Karpas-422 (cell line): ENCODE measurements around the gene TTYH3. TPM values are rescaled to one million over a fixed set of nuclear protein-coding genes. Genes with fewer than 3 reads are reported as not detected.

Experiments
- DNase-seq: peaks from one replicate; pipeline ENCODE4 v3.0.0-alpha.2; 2015
- H2AFZ ChIP-seq: fragments of 200-600 bp; sonication (generic); 2 replicates; pipeline ENCODE4 v1.6.1; 2014; ENCODE audit warnings: antibody characterized with exemption, low read length, mixed read lengths
- H3K27ac ChIP-seq: fragments of 200-600 bp; sonication (generic); 2 replicates; pipeline ENCODE4 v1.5.1; 2014; ENCODE audit warnings: mild to moderate bottlenecking, low read length, moderate library complexity
- H3K27me3 ChIP-seq: fragments of 200-600 bp; sonication (generic); 2 replicates; pipeline ENCODE4 v1.6.1; 2014; ENCODE audit warnings: low read length, mixed read lengths
- H3K36me3 ChIP-seq: fragments of 200-600 bp; sonication (generic); 2 replicates; pipeline ENCODE4 v1.6.1; 2014; ENCODE audit warnings: low read length, mixed read lengths; ENCODE audit not compliant: insufficient read depth
- H3K4me1 ChIP-seq: fragments of 200-600 bp; sonication (generic); 2 replicates; pipeline ENCODE4 v1.6.1; 2014; ENCODE audit warnings: mild to moderate bottlenecking, low read length, mixed read lengths
- H3K4me2 ChIP-seq: fragments of 200-600 bp; sonication (generic); 2 replicates; pipeline ENCODE4 v1.6.1; 2014; ENCODE audit warnings: low read length, low read depth, mild to moderate bottlenecking; ENCODE audit not compliant: poor library complexity, severe bottlenecking
- H3K4me3 ChIP-seq: fragments of 200-600 bp; sonication (generic); 2 replicates; pipeline ENCODE4 v1.5.1; 2014; ENCODE audit warnings: mild to moderate bottlenecking, antibody characterized with exemption, low read length, mixed read lengths
- H3K79me2 ChIP-seq: fragments of 200-600 bp; sonication (generic); 2 replicates; pipeline ENCODE4 v1.6.1; 2014; ENCODE audit warnings: mild to moderate bottlenecking, low read length, mixed read lengths
- H3K9ac ChIP-seq: fragments of 200-600 bp; sonication (generic); 2 replicates; pipeline ENCODE4 v1.6.0; 2014; ENCODE audit warnings: low read length
- H3K9me2 ChIP-seq: fragments of 200-600 bp; sonication (generic), shearing (Covaris generic); replicated peaks from 2 replicates; pipeline ENCODE4 v1.6.0; 2014; ENCODE audit warnings: mild to moderate bottlenecking, low read length, moderate library complexity; ENCODE audit not compliant: insufficient read depth
- H3K9me3 ChIP-seq: fragments of 300-700, 200-600 bp; sonication (generic); 2 replicates; pipeline ENCODE4 v1.6.1; 2014; ENCODE audit warnings: low read length, mixed read lengths
- H4K20me1 ChIP-seq: fragments of 200-600 bp; sonication (generic); 2 replicates; pipeline ENCODE4 v1.6.1; 2014; ENCODE audit warnings: mild to moderate bottlenecking, antibody characterized with exemption, low read length, low read depth; ENCODE audit not compliant: insufficient read depth
- total RNA-seq: library from RNA; depleted of rRNA; stranded (reverse); fragments of >200 nt; shearing (Covaris generic); gene quantifications from 2 replicates; pipeline ENCODE4 v1.2.3, GENCODE V29; 2014; ENCODE audit warnings: low replicate concordance

Gene TTYH3
- total RNA-seq, 1 experiment from 2014 or later = 0.37 TPM

- peaks cover 6% of the 10 kb centered on the region for H3K4me1 ChIP-seq
- H3K9me3 ChIP-seq = no peaks in the 10 kb centered on the region
- no peak overlapping the region for H2AFZ ChIP-seq
- H3K27me3 ChIP-seq = no peaks in the 10 kb centered on the region
- H3K79me2 ChIP-seq = no peaks in the 10 kb centered on the region
- H3K4me3 ChIP-seq = no peak overlapping the region
- H3K27ac ChIP-seq = no peak overlapping the region
- H3K4me2 ChIP-seq = no peak overlapping the region
- H4K20me1 ChIP-seq = no peaks in the 10 kb centered on the region; the same call in 1 of the 2 replicates
- DNase-seq = peak; percentile 19
- H3K9ac ChIP-seq = no peak overlapping the region
- no peaks in the 10 kb centered on the region for H3K9me2 ChIP-seq
- H3K36me3 ChIP-seq = no peaks in the 10 kb centered on the region
Measured at GRCh38 chr7:2708547-2709310, 76.9 kb downstream of the TTYH3 start.

GRCh38 chr7:2709553-2710285 lies 77.9 kb downstream of the TTYH3 start:
- peaks cover 6% of the 10 kb centered on the region for H3K4me1 ChIP-seq
- no peaks in the 10 kb centered on the region for H3K9me2 ChIP-seq
- H3K4me3 ChIP-seq = peak overlapping the region; percentile 29; the same call in 1 of the 2 replicates
- H3K36me3 ChIP-seq = no peaks in the 10 kb centered on the region
- H3K9ac ChIP-seq = peak overlapping the region; percentile 40; the same call in 1 of the 2 replicates
- H3K79me2 ChIP-seq = no peaks in the 10 kb centered on the region
- no peaks in the 10 kb centered on the region for H3K27me3 ChIP-seq
- H3K9me3 ChIP-seq = no peaks in the 10 kb centered on the region
- peak overlapping the region; percentile 42 for H3K4me2 ChIP-seq
- DNase-seq = peak; percentile 91
- no peak overlapping the region for H2AFZ ChIP-seq
- H3K27ac ChIP-seq = no peak overlapping the region
- no peaks in the 10 kb centered on the region; the same call in 1 of the 2 replicates for H4K20me1 ChIP-seq

DNA sequence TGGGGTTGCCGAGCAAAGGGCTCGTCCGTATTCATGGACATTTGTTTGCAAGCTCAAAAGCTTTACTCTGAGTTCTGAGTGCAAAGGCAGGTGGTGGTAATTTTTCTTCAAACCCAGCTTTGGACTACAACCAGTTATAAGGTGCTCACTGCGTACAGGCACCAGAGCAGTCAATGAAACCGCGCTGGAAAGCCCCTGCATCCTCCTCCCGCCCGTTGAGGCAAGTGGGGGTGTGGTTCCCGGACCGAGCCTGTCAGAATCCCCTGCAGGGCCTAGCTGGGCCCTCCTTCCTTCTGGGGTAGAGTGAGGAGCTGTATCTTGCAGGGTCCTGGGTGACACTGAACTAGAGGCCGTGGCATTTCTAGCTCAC lies 78.5 kb downstream of the TTYH3 start:
- Histone ChIP-seq H3K4me3 (peak overlapping the region; percentile 29; the same call in 1 of the 2 replicates), H3K27ac (no peak overlapping the region), H3K79me2 (no peaks in the 10 kb centered on the region), H3K4me1 (peaks cover 6% of the 10 kb centered on the region), H3K27me3 (no peaks in the 10 kb centered on the region), H3K4me2 (peak overlapping the region; percentile 42), H3K9ac (peak overlapping the region; percentile 40; the same call in 1 of the 2 replicates), H3K9me2 (no peaks in the 10 kb centered on the region), H4K20me1 (no peaks in the 10 kb centered on the region; the same call in 1 of the 2 replicates), H3K9me3 (no peaks in the 10 kb centered on the region), H3K36me3 (no peaks in the 10 kb centered on the region), H2AFZ (no peak overlapping the region)
- DNase-seq = peak; percentile 35

DNA sequence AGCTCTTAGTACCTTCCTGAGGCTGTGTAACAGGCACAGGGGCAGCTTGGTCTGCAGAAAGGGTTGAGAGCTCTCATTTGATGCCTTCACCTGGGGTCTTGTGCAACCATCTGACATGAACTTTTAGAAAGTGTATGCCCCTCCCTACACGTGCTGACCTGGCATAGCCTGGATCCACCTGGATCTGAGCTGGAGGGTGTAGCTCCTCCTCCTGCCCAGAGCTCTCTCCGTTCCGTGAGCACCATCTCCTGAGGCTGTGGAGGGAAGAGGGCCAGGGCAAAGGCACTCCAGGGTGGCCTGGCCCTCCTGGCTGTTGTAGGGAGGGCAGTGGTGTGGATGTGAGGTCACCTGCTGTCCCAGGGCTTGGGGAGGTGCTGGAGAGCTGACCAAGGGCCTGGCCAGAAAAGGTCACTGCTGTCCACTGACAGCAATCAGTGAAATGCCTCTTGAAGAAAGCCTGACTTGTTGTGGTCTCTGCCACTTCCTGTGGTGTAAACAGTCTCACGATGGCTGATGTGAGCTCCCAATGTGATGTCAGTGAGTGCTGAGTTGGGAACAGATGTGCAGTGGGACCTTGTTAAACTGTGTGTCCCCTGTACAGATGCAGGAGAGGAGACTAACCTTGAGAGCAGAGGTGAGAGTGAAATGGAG lies 79.2 kb downstream of the TTYH3 start:
- Histone ChIP-seq H3K27me3 (no peaks in the 10 kb centered on the region), H3K9me3 (no peaks in the 10 kb centered on the region), H3K9ac (no peak overlapping the region), H3K36me3 (no peaks in the 10 kb centered on the region), H3K9me2 (no peaks in the 10 kb centered on the region), H3K79me2 (no peaks in the 10 kb centered on the region), H3K4me3 (no peak overlapping the region), H2AFZ (no peak overlapping the region), H4K20me1 (no peaks in the 10 kb centered on the region; the same call in 1 of the 2 replicates), H3K4me2 (no peak overlapping the region), H3K4me1 (peaks cover 6% of the 10 kb centered on the region), H3K27ac (no peak overlapping the region)
- no peak for DNase-seq

DNA sequence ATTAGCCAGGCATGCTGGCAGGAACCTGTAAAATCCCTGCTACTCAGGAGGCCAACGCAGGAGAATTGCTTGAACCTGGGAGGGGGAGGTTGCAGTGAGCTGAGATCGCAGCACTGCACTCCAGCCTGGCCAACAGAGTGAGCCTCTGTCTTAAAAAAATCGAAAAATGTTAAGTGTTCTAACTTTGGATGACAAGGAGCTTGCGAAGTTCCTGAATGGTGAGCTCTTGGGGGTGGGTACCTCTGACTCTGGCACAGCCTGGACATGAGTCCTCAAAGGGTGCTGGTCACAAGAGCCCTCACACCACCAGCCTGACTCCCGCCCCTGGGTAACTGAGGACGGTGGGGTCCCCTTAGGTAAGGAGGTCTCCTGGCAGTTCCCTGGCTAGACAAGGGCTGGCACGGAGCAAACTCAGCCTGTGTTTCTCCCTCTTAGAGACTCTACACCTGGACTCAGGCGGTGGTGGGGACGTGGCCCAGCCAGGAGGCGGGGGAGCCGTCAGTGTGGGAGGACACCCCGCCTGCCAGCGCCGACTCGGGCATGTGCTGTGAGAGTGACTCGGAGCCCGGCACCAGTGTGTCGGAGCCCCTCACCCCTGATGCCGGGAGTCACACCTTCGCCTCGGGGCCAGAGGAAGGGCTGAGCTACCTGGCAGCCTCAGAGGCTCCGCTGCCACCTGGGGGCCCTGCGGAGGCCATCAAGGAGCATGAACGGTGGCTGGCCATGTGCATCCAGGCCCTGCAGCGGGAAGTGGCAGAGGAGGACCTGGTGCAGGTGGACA lies 80.3 kb downstream of the TTYH3 start:
- Histone ChIP-seq H3K36me3 (no peaks in the 10 kb centered on the region), H3K27ac (no peak overlapping the region), H3K9me2 (no peaks in the 10 kb centered on the region), H3K79me2 (no peaks in the 10 kb centered on the region), H3K9me3 (no peaks in the 10 kb centered on the region), H3K4me2 (no peak overlapping the region), H3K4me1 (peaks cover 6% of the 10 kb centered on the region), H3K9ac (no peak overlapping the region), H3K27me3 (no peaks in the 10 kb centered on the region), H4K20me1 (no peaks in the 10 kb centered on the region; the same call in 1 of the 2 replicates), H3K4me3 (no peak overlapping the region), H2AFZ (no peak overlapping the region)
- peak; percentile 22 for DNase-seq

DNA sequence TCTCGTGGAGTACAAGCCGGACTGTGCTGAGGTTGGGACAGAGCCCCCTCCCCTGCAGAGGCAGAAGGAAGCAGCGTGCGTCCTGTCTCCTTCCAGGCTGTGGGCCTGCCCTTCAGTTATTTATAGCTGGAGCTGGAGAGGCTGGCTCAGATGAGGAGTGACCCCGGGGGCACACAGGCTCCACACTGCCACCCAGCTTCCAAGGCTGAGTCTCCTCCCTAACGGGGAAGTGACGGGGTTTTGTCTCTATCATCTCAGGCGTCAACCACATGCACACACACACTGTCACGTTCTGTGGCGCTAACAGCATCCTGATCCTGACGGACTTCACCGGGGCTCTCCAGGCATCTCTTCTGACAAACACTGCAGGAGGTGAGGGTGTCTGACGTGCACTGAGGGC lies 81.6 kb downstream of the TTYH3 start:
- no peak overlapping the region for H3K9ac ChIP-seq
- no peaks in the 10 kb centered on the region for H3K9me2 ChIP-seq

GRCh38 chr7:2713978-2714377 lies 82.2 kb downstream of the TTYH3 start:
- H3K9ac ChIP-seq = no peak overlapping the region
- no peak for DNase-seq
- H3K4me1 ChIP-seq = peaks cover 6% of the 10 kb centered on the region
- H3K36me3 ChIP-seq = no peaks in the 10 kb centered on the region
- no peaks in the 10 kb centered on the region for H3K9me3 ChIP-seq
- no peaks in the 10 kb centered on the region for H3K27me3 ChIP-seq
- H3K27ac ChIP-seq = no peak overlapping the region
- H3K9me2 ChIP-seq = no peaks in the 10 kb centered on the region
- no peaks in the 10 kb centered on the region; the same call in 1 of the 2 replicates for H4K20me1 ChIP-seq
- H3K79me2 ChIP-seq = no peaks in the 10 kb centered on the region
- H3K4me2 ChIP-seq = no peak overlapping the region
- no peak overlapping the region for H2AFZ ChIP-seq
- no peak overlapping the region for H3K4me3 ChIP-seq

More for the DNA sequence above, 81.6 kb downstream of the TTYH3 start:
- Histone ChIP-seq H3K4me2 (no peak overlapping the region), H3K79me2 (no peaks in the 10 kb centered on the region), H3K4me3 (no peak overlapping the region), H3K27ac (no peak overlapping the region), H3K9me3 (no peaks in the 10 kb centered on the region), H4K20me1 (no peaks in the 10 kb centered on the region; the same call in 1 of the 2 replicates), H3K4me1 (peaks cover 6% of the 10 kb centered on the region), H3K36me3 (no peaks in the 10 kb centered on the region), H2AFZ (no peak overlapping the region), H3K27me3 (no peaks in the 10 kb centered on the region)
- peak; percentile 23 for DNase-seq
